GM12878 (cell line): ENCODE results near the gene RASGRF1. TPM values are rescaled to one million over a fixed set of nuclear protein-coding genes. Genes with fewer than 3 reads are reported as not detected.

Source experiments
- BHLHE40 ChIP-seq, 2 experiments: fragments of 450-650 bp in 1 of 2; IDR thresholded peaks; 2 replicates each; pipeline ENCODE4 v1.6.1; 2011 to 2017; ENCODE audit warnings: low read depth in 2 of 2, borderline replicate concordance in 1 of 2, improper control_type of control experiment in 1 of 2, low read length in 1 of 2, mild to moderate bottlenecking in 1 of 2
- E4F1 ChIP-seq: fragments of 450-650 bp; IDR thresholded peaks from 2 replicates; pipeline ENCODE4 v1.6.1; 2018; ENCODE audit warnings: borderline replicate concordance, mild to moderate bottlenecking; ENCODE audit not compliant: partially characterized antibody
- HDAC6 ChIP-seq: fragments of 200-600 bp; sonication (generic); IDR thresholded peaks from one replicate; pipeline ENCODE4 v1.8.0; 2017; ENCODE audit warnings: antibody characterized with exemption; ENCODE audit not compliant: unreplicated experiment
- KDM1A ChIP-seq: fragments of 200-600 bp; sonication (generic); IDR thresholded peaks from 2 replicates; pipeline ENCODE4 v1.6.1; 2016; ENCODE audit warnings: borderline replicate concordance
- SRF ChIP-seq, 2 experiments: IDR thresholded peaks; 2 replicates each; pipeline ENCODE4 v1.6.1; 2011; ENCODE audit warnings: low read depth in 2 of 2, low read length in 2 of 2, mild to moderate bottlenecking in 1 of 2, moderate library complexity in 1 of 2
- polyA plus RNA-seq, 11 experiments: library from polyadenylated mRNA; depleted of rRNA in 4 of 11; unstranded in 6 of 11; stranded (reverse) in 5 of 11; fragments of >200 nt; fragmentation: Nextera tagmentation in 4 of 11; fragmentation: Illumina TruSeq in 1 of 11; extraction: Ambion mirVana in 4 of 11; extraction: Trizol in 1 of 11; gene quantifications; 1 replicate in 1 of 11; 2 replicates in 10 of 11; pipeline versions ENCODE4 v1.2.1 to v1.2.3, GENCODE V29; 2011 to 2016; ENCODE audit warnings: inconsistent platforms in 2 of 11, missing spikeins in 2 of 11, low read depth in 1 of 11
- total RNA-seq, 4 experiments: library from RNA; depleted of rRNA in 3 of 4; stranded (reverse); fragments of >200 nt in 3 of 4; fragmentation: Illumina TruSeq in 1 of 4; extraction: Trizol in 1 of 4; gene quantifications; 2 replicates each; pipeline versions ENCODE4 v1.2.1 to v1.2.3, GENCODE V29; 2013 to 2021
- TF ChIP-seq, protein P1 (sequence below): fragments of 450-650 bp; IDR thresholded peaks from 2 replicates; pipeline ENCODE4 v1.6.1; 2017; ENCODE audit warnings: mild to moderate bottlenecking, moderate library complexity

The RASGRF1 gene
- total and polyA plus RNA-seq, 10 of the 15 experiments (the other 5 are each of a cell fraction or from before 2014, with no cell fraction given), result 0.20 to 1.9 (median 0.86) TPM

DNA sequence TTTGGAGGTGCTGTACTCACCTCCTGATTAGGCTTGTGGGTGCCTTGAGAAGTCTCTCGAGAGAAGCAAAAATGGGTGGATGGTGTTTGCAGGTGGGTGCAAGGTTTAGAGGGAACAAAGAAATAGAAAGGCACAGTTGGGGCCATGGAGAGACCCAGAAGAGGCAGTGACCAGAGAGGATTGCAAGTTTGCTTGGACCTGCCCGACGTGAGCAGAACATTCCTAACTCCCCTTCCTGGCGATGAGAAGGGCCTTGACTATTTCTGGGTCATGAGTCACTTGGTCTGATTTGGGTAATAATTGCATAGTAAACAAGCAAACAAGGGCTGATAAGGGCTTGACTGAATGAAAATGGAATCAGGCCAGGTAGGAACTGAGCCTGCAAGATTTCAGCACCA is 138.7 kb downstream of the RASGRF1 start (continued):
- TF ChIP-seq, protein P1, sequence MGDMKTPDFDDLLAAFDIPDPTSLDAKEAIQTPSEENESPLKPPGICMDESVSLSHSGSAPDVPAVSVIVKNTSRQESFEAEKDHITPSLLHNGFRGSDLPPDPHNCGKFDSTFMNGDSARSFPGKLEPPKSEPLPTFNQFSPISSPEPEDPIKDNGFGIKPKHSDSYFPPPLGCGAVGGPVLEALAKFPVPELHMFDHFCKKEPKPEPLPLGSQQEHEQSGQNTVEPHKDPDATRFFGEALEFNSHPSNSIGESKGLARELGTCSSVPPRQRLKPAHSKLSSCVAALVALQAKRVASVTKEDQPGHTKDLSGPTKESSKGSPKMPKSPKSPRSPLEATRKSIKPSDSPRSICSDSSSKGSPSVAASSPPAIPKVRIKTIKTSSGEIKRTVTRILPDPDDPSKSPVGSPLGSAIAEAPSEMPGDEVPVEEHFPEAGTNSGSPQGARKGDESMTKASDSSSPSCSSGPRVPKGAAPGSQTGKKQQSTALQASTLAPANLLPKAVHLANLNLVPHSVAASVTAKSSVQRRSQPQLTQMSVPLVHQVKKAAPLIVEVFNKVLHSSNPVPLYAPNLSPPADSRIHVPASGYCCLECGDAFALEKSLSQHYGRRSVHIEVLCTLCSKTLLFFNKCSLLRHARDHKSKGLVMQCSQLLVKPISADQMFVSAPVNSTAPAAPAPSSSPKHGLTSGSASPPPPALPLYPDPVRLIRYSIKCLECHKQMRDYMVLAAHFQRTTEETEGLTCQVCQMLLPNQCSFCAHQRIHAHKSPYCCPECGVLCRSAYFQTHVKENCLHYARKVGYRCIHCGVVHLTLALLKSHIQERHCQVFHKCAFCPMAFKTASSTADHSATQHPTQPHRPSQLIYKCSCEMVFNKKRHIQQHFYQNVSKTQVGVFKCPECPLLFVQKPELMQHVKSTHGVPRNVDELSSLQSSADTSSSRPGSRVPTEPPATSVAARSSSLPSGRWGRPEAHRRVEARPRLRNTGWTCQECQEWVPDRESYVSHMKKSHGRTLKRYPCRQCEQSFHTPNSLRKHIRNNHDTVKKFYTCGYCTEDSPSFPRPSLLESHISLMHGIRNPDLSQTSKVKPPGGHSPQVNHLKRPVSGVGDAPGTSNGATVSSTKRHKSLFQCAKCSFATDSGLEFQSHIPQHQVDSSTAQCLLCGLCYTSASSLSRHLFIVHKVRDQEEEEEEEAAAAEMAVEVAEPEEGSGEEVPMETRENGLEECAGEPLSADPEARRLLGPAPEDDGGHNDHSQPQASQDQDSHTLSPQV, result no peak
- TF ChIP-seq HDAC6 (no peak), E4F1 (no peak), KDM1A (no peak), SRF (IDR thresholded peaks at IDR 0.05; ENCODE audit: low read depth in 2 of 2, low read length in 2 of 2) (no peak), BHLHE40 (IDR thresholded peaks at IDR 0.05; ENCODE audit: borderline replicate concordance in 1 of 2, low read depth in 2 of 2, low read length in 1 of 2) (no peak)
